NCI-H2171 treated with DMSO at 0.1 percent for 48 hours (cell line): Measurements from ENCODE around the gene TAF9.
"Not testable (repeated sequence)": the region's sequence is repeated elsewhere in the genome, so short reads cannot be mapped to it uniquely, and the experiment has no call there.

ENCODE experiments used
- DNase-seq: peaks from one replicate; lab custom pipeline; 2025; lab: John Stamatoyannopoulos, UW

The TAF9 gene

GRCh38 chr5:69335341-69335935, 33.9 kb downstream of the TAF9 start:
- DNase-seq, result no peak

- peak; percentile 31 for DNase-seq
Observed at GRCh38 chr5:69334793-69335268, 34.5 kb downstream of the TAF9 start.

GRCh38 chr5:69333668-69334315, 35.5 kb downstream of the TAF9 start:
- DNase-seq, result not testable (repeated sequence)

DNA sequence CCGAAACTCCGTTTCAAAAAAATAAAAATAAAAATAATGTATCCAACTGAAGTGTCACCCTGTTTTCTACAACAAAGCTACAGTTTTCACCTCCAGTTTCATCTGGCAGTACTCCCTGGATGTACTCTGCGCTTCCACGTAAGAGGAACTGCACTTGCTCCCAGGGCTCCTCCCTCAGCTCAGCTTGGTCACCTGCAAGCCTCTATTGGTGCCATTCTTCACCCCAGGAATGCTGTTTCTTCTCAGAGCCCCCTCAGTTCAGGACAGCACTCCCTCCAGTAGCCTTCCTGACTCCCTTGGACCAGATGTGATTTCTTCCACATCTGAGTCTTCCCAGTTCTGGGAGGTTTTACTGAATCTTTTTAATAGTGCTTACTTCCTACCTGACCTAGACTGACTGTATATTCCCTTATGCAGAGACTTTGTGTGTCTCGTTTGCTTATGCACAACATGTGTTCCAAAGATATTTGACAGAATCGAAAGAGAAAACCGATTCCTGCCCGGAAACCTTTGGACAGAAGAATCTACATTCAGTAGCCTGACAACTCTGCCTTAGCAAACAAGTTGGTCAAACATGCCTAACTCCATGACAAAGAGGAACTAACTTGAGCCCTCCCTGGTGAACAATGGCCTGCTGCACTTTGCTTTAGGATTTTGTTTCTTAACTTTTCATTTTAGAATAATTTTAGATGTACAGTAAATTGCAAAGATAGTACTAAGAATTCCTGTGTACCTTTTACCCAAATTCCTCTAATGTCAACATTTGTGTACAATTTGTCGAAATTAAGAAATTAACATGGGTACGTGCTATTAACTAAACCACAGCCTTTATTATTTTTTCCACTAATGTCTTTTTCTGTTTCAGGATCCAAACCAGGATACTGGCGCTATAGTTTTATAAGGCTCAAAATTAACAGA, 37.5 kb downstream of the TAF9 start:
- DNase-seq, result no peak

GRCh38 chr5:69329905-69330489, 39.3 kb downstream of the TAF9 start:
- no peak for DNase-seq

DNA sequence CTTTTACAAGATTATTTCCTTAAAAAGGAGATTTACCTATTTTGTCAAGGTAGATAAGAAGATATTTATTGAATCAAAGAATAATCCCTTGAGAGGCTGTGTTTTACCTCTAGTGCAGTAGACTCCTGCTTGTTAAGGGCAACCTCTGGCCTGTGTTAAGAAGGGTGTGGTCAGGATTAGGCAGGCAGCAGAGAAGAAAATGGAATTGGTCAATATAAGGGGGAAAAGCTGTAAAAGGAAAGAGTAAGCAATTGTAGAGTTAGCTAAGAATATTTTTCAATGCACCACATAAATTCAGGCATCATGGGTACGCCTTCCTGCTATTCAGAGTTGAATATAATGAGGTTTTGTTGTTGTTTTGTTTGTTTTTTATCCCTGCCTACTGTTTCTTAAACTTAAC, 43.0 kb downstream of the TAF9 start:
- no peak for DNase-seq

DNA sequence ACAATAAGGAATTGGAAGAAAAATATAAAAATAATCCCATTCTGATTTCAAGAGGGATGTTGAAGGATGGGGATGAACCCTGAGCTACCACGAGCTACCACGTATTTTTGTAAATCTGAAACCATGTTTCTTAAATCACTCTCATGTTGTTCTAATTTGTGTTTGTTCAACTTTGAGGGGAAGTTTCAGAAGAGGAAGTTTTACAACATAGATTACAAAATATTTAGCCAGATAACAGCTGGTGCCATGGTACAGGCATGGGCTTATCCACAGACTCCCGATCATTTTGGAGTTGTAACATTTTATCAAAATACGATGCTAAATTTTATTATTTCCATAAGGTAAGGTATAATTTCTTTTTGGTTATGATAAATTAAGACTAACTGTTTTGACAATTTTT, 51.9 kb downstream of the TAF9 start:
- no peak for DNase-seq

DNA sequence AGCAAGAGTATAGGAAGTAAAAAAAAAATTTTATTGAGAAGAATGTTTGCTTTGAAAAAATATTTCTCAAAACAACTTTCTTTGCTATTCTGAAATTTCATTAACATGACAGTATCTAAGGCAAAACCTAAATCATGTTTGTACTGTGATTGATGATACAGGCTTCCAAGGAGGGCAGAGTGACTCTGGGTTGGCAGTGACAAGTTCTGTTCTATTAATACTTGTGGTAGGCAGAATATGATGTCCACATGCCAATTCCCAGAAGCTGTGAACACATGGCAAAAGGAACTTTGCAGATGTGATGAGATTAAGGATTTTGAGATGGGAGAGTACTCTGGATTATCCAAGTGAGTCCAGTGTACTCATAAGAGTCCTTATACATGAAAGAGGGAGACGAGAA, 53.3 kb downstream of the TAF9 start:
- DNase-seq, result no peak
